ENCODE measurements around the gene ANKRD13D.

GRCh38 chr11:67298786-67299185 is 9.7 kb downstream of the ANKRD13D start:
- no peak for TF ChIP-seq CTCF (conservative IDR thresholded peaks at IDR 0.05; ENCODE audit: low read depth, low read length)
- no peak for TF ChIP-seq EZH2phosphoT487 (IDR thresholded peaks at IDR 0.05; ENCODE audit: borderline replicate concordance, low read length)
- no peak for TF ChIP-seq EZH2 (IDR thresholded peaks at IDR 0.05; ENCODE audit: low read length, unreplicated experiment)
